Natural killer cell (primary cell): Measurements from ENCODE around the gene KRTAP12-2. TPM values are rescaled to one million over a fixed set of nuclear protein-coding genes. Genes with fewer than 3 reads are reported as not detected.

Source experiments
- ATAC-seq, 3 donors: fragments of 150-1000 bp in 2 of 3; fragments of 200-7000 bp in 1 of 3; cut with Tn5 transposase; 1 replicate in 1 of 3; 2 replicates in 2 of 3; pipeline ENCODE4 v1.10.0; 2021; ENCODE audit warnings: mild to moderate bottlenecking in 2 of 3, moderate library complexity in 2 of 3
- DNase-seq, 2 donors: peaks; one replicate each; pipeline versions ENCODE4 v3.0.0 to v3.0.0-alpha.2; 2013 to 2021; ENCODE audit warnings: mixed read lengths in 1 of 2
- H3K27ac ChIP-seq: one replicate; pipeline ENCODE4 v1.5.1; 2013; ENCODE audit warnings: mild to moderate bottlenecking, low read length
- H3K27me3 ChIP-seq: one replicate; pipeline ENCODE4 v1.6.1; 2013; ENCODE audit warnings: low read length; ENCODE audit not compliant: control insufficient read depth, insufficient read depth
- H3K36me3 ChIP-seq: one replicate; pipeline ENCODE4 v1.6.1; 2013; ENCODE audit warnings: low read length; ENCODE audit not compliant: control insufficient read depth, insufficient read depth
- H3K4me1 ChIP-seq: one replicate; pipeline ENCODE4 v1.6.1; 2013; ENCODE audit warnings: low read length; ENCODE audit not compliant: control insufficient read depth, insufficient read depth
- H3K4me3 ChIP-seq: one replicate; pipeline ENCODE4 v1.5.1; 2013; ENCODE audit warnings: low read length
- H3K9me3 ChIP-seq: one replicate; pipeline ENCODE4 v1.6.1; 2013; ENCODE audit warnings: low read length; ENCODE audit not compliant: control insufficient read depth, insufficient read depth
- H3K27ac Mint-ChIP-seq, 2 donors: one replicate each; pipeline ENCODE4 v1.8.0; 2022; ENCODE audit warnings: mild to moderate bottlenecking in 2 of 2, mixed read lengths in 2 of 2, moderate library complexity in 1 of 2
- H3K27me3 Mint-ChIP-seq, 2 donors: one replicate each; pipeline ENCODE4 v1.8.0; 2022; ENCODE audit warnings: low read depth in 2 of 2, mixed read lengths in 2 of 2
- H3K36me3 Mint-ChIP-seq: one replicate; pipeline ENCODE4 v1.8.0; 2022; ENCODE audit warnings: mixed read lengths
- H3K4me1 Mint-ChIP-seq, 2 donors: one replicate each; pipeline ENCODE4 v1.8.0; 2022; ENCODE audit warnings: mixed read lengths in 2 of 2
- H3K4me3 Mint-ChIP-seq: one replicate; pipeline ENCODE4 v1.8.0; 2022; ENCODE audit warnings: mild to moderate bottlenecking, moderate library complexity, mixed read lengths
- H3K9me3 Mint-ChIP-seq, 2 donors: one replicate each; pipeline ENCODE4 v1.8.0; 2022; ENCODE audit warnings: mixed read lengths in 2 of 2
- WGBS: methylation state at CpG from one replicate; pipeline ENCODE4 v1.1.7; 2013; ENCODE audit warnings: missing lambda C conversion rate; ENCODE audit not compliant: insufficient coverage; 5-methylcytosine and 5-hydroxymethylcytosine counted together
- intact Hi-C: fragments of 100-400 bp; cut with micrococcal nuclease; formaldehyde crosslinking; loops from one replicate; pipeline ENCODE4 v1.14.2; 2022
- total RNA-seq, 4 donors: library from RNA; stranded (reverse); fragments of 120-200 nt in 1 of 4; gene quantifications; one replicate each; pipeline versions ENCODE4 v1.2.3 to v1.2.4, GENCODE V29; 2013 to 2022
- TF ChIP-seq, protein P1 (sequence below): fragments of 200-600 bp; IDR thresholded peaks from one replicate; pipeline ENCODE4 v1.8.0; 2022; ENCODE audit warnings: antibody characterized with exemption

The KRTAP12-2 gene
- total RNA-seq, 3 donors from 2014 or later (not counting 1 experiment from before 2014, with no cell fraction given), result not detected

DNA sequence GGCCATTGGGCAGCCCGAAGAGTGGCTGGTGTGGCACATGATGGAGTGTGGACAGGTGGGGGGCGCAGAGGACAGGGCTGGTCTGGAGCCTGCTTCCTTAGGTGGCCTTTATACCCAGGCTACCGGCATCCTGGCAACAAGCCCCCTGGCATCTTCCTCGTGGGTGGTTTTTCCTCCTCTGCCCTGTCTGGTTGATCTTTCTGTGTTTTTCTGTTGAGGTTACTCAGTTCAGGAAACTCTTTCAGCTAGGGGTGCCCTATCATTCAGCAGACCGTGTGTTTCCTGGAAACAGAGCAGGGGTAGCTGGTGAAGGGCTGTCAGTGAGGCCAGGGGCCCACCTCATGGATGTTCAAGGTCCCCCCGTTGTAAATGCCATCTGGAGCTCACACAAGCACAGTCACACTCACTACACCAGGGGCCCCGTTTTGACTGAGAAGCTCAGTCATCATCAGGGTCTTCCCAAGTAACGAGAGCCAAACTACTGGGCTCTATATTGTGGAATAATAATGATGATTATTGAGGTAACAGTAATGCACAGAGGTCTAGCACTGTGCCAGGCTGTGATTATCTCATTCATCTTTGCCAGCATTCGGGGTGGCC, 12.1 kb downstream of the KRTAP12-2 start, which contains the start of gene KRTAP12-4:
TSS of gene KRTAP12-4 (minus strand) at position 84 of the 600 bp plus-strand sequence. CDS start at position 39, 45 bp downstream.
- intact Hi-C loops, result no loop called here
- WGBS, result 55% methylated on average over 9 of the region's 9 CpGs
- DNase-seq, result peak in 1 of 2 donors; percentile 51
- TF ChIP-seq, protein P1, sequence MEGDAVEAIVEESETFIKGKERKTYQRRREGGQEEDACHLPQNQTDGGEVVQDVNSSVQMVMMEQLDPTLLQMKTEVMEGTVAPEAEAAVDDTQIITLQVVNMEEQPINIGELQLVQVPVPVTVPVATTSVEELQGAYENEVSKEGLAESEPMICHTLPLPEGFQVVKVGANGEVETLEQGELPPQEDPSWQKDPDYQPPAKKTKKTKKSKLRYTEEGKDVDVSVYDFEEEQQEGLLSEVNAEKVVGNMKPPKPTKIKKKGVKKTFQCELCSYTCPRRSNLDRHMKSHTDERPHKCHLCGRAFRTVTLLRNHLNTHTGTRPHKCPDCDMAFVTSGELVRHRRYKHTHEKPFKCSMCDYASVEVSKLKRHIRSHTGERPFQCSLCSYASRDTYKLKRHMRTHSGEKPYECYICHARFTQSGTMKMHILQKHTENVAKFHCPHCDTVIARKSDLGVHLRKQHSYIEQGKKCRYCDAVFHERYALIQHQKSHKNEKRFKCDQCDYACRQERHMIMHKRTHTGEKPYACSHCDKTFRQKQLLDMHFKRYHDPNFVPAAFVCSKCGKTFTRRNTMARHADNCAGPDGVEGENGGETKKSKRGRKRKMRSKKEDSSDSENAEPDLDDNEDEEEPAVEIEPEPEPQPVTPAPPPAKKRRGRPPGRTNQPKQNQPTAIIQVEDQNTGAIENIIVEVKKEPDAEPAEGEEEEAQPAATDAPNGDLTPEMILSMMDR, result no peak
- H3K27me3 Mint-ChIP-seq, result no peaks in the 10 kb centered on the region
- H3K4me1 Mint-ChIP-seq, result peaks cover 51 to 52% of the 10 kb centered on the region in 2 donors
- H3K4me1 ChIP-seq, result peaks cover 56% of the 10 kb centered on the region
- peak within 1 kb of the TSS; percentile 57 to 70 for H3K27ac Mint-ChIP-seq
- peaks cover 13% of the 10 kb centered on the region for H3K9me3 ChIP-seq
- H3K27me3 ChIP-seq, result no peaks in the 10 kb centered on the region
- H3K27ac ChIP-seq, result peak within 1 kb of the TSS; percentile 39
- peaks cover 2 to 10% of the 10 kb centered on the region in 2 donors for H3K9me3 Mint-ChIP-seq
- H3K36me3 ChIP-seq, result no peaks in the 10 kb centered on the region
- H3K36me3 Mint-ChIP-seq, result peaks cover 18% of the 10 kb centered on the region
- ATAC-seq, result no peak
- H3K4me3 ChIP-seq, result no peak within 1 kb of the TSS
- H3K4me3 Mint-ChIP-seq, result no peak within 1 kb of the TSS

DNA sequence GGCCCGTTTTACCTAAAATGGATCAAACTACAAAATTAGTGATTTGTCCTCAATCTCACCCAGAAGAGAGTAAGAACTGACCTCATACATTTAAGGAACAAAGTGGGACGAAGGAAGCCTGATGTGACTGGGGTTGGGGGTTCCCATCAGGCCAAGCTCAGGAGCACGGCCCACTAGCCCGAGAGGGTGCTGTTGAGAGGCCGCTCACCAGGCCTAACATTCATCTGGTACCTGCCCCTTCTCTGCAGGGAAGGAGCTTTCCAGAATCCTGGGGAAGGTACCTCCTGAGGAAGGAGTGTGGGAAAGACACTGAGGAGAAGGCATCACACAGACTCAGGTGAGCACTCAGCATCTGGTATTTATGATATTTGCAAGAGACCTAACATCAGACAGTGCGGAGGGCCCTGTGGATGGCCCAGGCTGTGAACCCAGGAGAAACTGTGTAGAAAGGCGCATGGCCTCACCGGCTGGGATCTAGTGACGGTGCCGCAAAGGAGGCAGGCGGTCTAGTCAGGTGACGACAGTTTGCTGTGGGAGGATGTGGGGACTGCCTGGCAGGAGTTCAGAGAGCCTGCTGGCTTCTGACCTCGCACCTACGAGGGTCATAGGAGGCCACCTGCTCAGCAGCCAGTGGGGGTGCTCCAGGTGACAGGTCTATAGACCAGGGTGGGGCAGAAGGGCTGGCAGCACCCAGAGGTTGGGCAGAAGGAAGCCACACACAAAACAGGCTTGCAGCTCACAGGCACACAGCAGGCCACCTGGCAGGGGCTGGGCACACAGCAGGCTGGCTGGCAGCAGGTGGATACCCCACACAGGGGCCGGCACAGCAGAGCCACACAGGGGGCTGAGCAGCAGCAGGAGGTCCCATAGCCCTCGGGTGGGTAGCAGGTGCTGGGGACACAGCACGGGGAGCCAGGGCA, 12.8 kb downstream of the KRTAP12-2 start:
- H3K4me3 Mint-ChIP-seq, result no peak overlapping the region
- Histone ChIP-seq H3K36me3 (no peaks in the 10 kb centered on the region), H3K4me1 (peaks cover 51% of the 10 kb centered on the region), H3K9me3 (peaks cover 13% of the 10 kb centered on the region), H3K27ac (peak overlapping the region; percentile 39), H3K4me3 (no peak overlapping the region), H3K27me3 (no peaks in the 10 kb centered on the region)
- WGBS, result 81% methylated on average over 16 of the region's 17 CpGs
- TF ChIP-seq, protein P1, result no peak
- intact Hi-C loops, result no loop called here
- H3K9me3 Mint-ChIP-seq, result peaks cover 2 to 10% of the 10 kb centered on the region in 2 donors
- H3K4me1 Mint-ChIP-seq, result peaks cover 43 to 45% of the 10 kb centered on the region in 2 donors
- H3K27ac Mint-ChIP-seq, result peak overlapping the region; percentile 57 to 70
- H3K27me3 Mint-ChIP-seq, result no peaks in the 10 kb centered on the region
- peak in 2 of 3 donors; percentile 14 to 28 for ATAC-seq
- DNase-seq, result peak in 1 of 2 donors; percentile 88
- peaks cover 18% of the 10 kb centered on the region for H3K36me3 Mint-ChIP-seq

DNA sequence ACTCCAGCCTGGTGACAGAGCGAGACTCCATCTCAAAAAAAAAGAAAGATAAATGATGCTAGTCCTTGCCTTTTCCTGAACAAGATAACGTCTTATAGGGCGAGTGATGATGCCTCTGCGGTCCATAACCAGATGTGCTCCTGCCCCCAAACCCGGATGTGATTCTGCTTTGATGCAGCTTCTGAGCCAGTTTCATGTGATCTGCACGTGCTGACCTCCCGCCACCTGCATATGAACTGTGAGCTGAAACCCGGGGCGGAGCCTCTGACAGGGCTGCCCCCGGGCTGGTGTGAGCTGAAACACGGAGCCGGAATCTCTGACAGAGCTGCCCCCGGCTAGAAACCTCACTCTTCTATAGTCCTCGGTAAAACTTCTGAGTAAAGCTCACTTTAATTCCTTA, 13.6 kb downstream of the KRTAP12-2 start:
- DNase-seq (peak in 1 of 2 donors; percentile 28), ATAC-seq (no peak)
- intact Hi-C loops, result no loop called here
- 84% methylated on average over 14 of the region's 14 CpGs for WGBS
- peaks cover 13% of the 10 kb centered on the region for H3K9me3 ChIP-seq
- H3K4me1 ChIP-seq, result peaks cover 46% of the 10 kb centered on the region
- H3K4me3 ChIP-seq, result no peak overlapping the region
- H3K9me3 Mint-ChIP-seq, result peaks cover 2 to 10% of the 10 kb centered on the region in 2 donors
- H3K4me3 Mint-ChIP-seq, result no peak overlapping the region
- no peaks in the 10 kb centered on the region for H3K36me3 ChIP-seq
- peaks cover 18% of the 10 kb centered on the region for H3K36me3 Mint-ChIP-seq
- TF ChIP-seq, protein P1, result no peak
- H3K27me3 Mint-ChIP-seq, result no peaks in the 10 kb centered on the region
- no peaks in the 10 kb centered on the region for H3K27me3 ChIP-seq
- H3K4me1 Mint-ChIP-seq, result peaks cover 35 to 37% of the 10 kb centered on the region in 2 donors
- H3K27ac ChIP-seq, result no peak overlapping the region
- no peak overlapping the region for H3K27ac Mint-ChIP-seq
